H1 (cell line): ENCODE measurements around the gene H6PD. TPM values are rescaled to one million over a fixed set of nuclear protein-coding genes. Genes with fewer than 3 reads are reported as not detected.

Source experiments
- CTCF ChIA-PET: fragments of 300-600 bp; sonication (Branson Sonifier 250); formaldehyde crosslinking; loops from one replicate; lab custom pipeline; 2021; ENCODE audit not compliant: partially characterized antibody; lab: Charles Lee
- POLR2A ChIA-PET: fragments of 300-600 bp; sonication (Branson Sonifier 250); formaldehyde crosslinking; loops from one replicate; lab custom pipeline; 2021; ENCODE audit warnings: inconsistent platforms; ENCODE audit not compliant: partially characterized antibody; lab: Charles Lee
- DNase-seq, 2 experiments: peaks; one replicate each; pipeline versions ENCODE4 v3.0.0 to v3.0.0-alpha.2; 2010 to 2022; ENCODE audit warnings: low spot score in 2 of 2, low read depth in 1 of 2, mixed read lengths in 1 of 2
- FAIRE-seq: peaks from 2 replicates; lab custom pipeline; 2011; peaks lifted over from hg19 to GRCh38; lab: Jason Lieb, UNC
- H2AFZ ChIP-seq: 2 replicates; pipeline ENCODE4 v1.8.1; 2012; ENCODE audit warnings: low read length, inconsistent platforms
- H2AK5ac ChIP-seq: 2 replicates; pipeline ENCODE4 v1.6.1; 2013; ENCODE audit warnings: low read depth, low read length
- H2BK120ac ChIP-seq: replicated peaks from 2 replicates; pipeline ENCODE3; 2013; ENCODE audit warnings: low read depth, low read length, inconsistent platforms
- H2BK12ac ChIP-seq: 2 replicates; pipeline ENCODE4 v1.6.1; 2013; ENCODE audit warnings: low read depth, low read length
- H2BK15ac ChIP-seq: 2 replicates; pipeline ENCODE4 v1.6.1; 2013; ENCODE audit warnings: low read length
- H2BK20ac ChIP-seq: 2 replicates; pipeline ENCODE4 v1.6.1; 2013; ENCODE audit warnings: low read length
- H2BK5ac ChIP-seq: 2 replicates; pipeline ENCODE4 v1.6.1; 2013; ENCODE audit warnings: low read depth, low read length
- H3K14ac ChIP-seq: 2 replicates; pipeline ENCODE4 v1.6.1; 2013; ENCODE audit warnings: inconsistent platforms; ENCODE audit not compliant: insufficient read length
- H3K18ac ChIP-seq: 2 replicates; pipeline ENCODE4 v1.6.1; 2013; ENCODE audit warnings: low read length; ENCODE audit errors: extremely low read depth
- H3K23ac ChIP-seq: 2 replicates; pipeline ENCODE4 v1.6.1; 2013; ENCODE audit warnings: inconsistent platforms; ENCODE audit not compliant: insufficient read length
- H3K23me2 ChIP-seq: 2 replicates; pipeline ENCODE4 v1.6.1; 2013; ENCODE audit warnings: low read depth, low read length
- H3K27ac ChIP-seq: 2 replicates; pipeline ENCODE4 v1.6.1; 2011; ENCODE audit warnings: low read depth, low read length, inconsistent platforms
- H3K27me3 ChIP-seq, 4 experiments: replicated peaks in 1 of 4; 1 replicate in 1 of 4; 2 replicates in 3 of 4; pipeline versions ENCODE4 v1.6.1 to v1.8.1; 2011 to 2013; ENCODE audit warnings: low read length in 3 of 4, mild to moderate bottlenecking in 3 of 4, inconsistent platforms in 2 of 4, mixed read lengths in 2 of 4, moderate library complexity in 1 of 4; ENCODE audit not compliant: control insufficient read depth in 3 of 4, insufficient read depth in 3 of 4; ENCODE audit errors: extremely low read depth in 1 of 4
- H3K36me3 ChIP-seq, 4 experiments: 2 replicates each; pipeline versions ENCODE4 v1.6.1 to v1.8.1; 2011 to 2013; ENCODE audit warnings: mild to moderate bottlenecking in 4 of 4, low read length in 3 of 4, moderate library complexity in 2 of 4, control low read depth in 1 of 4, inconsistent platforms in 1 of 4; ENCODE audit not compliant: insufficient read depth in 4 of 4, control insufficient read depth in 2 of 4
- H3K4ac ChIP-seq: replicated peaks from 2 replicates; pipeline ENCODE3; 2013; ENCODE audit warnings: low read length, low read depth, mixed read lengths, inconsistent platforms; ENCODE audit not compliant: insufficient read length
- H3K4me1 ChIP-seq, 4 experiments: replicated peaks in 1 of 4; 1 replicate in 1 of 4; 2 replicates in 3 of 4; pipeline versions ENCODE4 v1.6.1 to v1.8.1; 2011 to 2013; ENCODE audit warnings: low read length in 3 of 4, inconsistent platforms in 2 of 4, mixed read lengths in 1 of 4; ENCODE audit not compliant: insufficient read depth in 4 of 4, control insufficient read depth in 3 of 4
- H3K4me2 ChIP-seq, 2 experiments: 2 replicates each; pipeline versions ENCODE4 v1.6.1 to v1.8.1; 2011 to 2013; ENCODE audit warnings: low read depth in 2 of 2, low read length in 2 of 2, control low read depth in 1 of 2, inconsistent platforms in 1 of 2, mild to moderate bottlenecking in 1 of 2; ENCODE audit not compliant: insufficient read depth in 1 of 2
- H3K4me3 ChIP-seq, 4 experiments: fragments of 200-600, 300-600 bp in 1 of 4; sonication (generic), shearing (Covaris generic), sonication (Bioruptor Twin) in 1 of 4; 2 replicates each; pipeline versions ENCODE4 v1.5.1 to v1.8.1; 2011 to 2016; ENCODE audit warnings: low read length in 4 of 4, low read depth in 3 of 4, control low read depth in 2 of 4, inconsistent platforms in 2 of 4, mild to moderate bottlenecking in 2 of 4, mixed read lengths in 1 of 4, moderate library complexity in 1 of 4; ENCODE audit not compliant: insufficient read depth in 2 of 4; ENCODE audit errors: extremely low read depth in 1 of 4
- H3K56ac ChIP-seq: replicated peaks from 2 replicates; pipeline ENCODE3; 2013; ENCODE audit warnings: low read depth, mild to moderate bottlenecking, mixed read lengths, low read length, inconsistent platforms; ENCODE audit not compliant: insufficient read length
- H3K79me1 ChIP-seq: 2 replicates; pipeline ENCODE4 v1.6.1; 2013; ENCODE audit warnings: low read depth, low read length, control low read depth
- H3K79me2 ChIP-seq, 2 experiments: 2 replicates each; pipeline versions ENCODE4 v1.6.1 to v1.8.1; 2012 to 2013; ENCODE audit warnings: low read length in 2 of 2, mild to moderate bottlenecking in 2 of 2, inconsistent platforms in 1 of 2; ENCODE audit not compliant: insufficient read depth in 2 of 2, control insufficient read depth in 1 of 2
- H3K9ac ChIP-seq, 4 experiments: replicated peaks in 1 of 4; 1 replicate in 1 of 4; 2 replicates in 3 of 4; pipeline versions ENCODE4 v1.6.1 to v1.8.1; 2011 to 2013; ENCODE audit warnings: low read depth in 3 of 4, low read length in 3 of 4, control low read depth in 2 of 4, mild to moderate bottlenecking in 2 of 4, moderate library complexity in 2 of 4, inconsistent platforms in 1 of 4; ENCODE audit errors: extremely low read depth in 1 of 4
- H3K9me3 ChIP-seq, 2 experiments: 2 replicates each; pipeline versions ENCODE4 v1.6.1 to v1.8.1; 2012 to 2013; ENCODE audit warnings: mild to moderate bottlenecking in 2 of 2, moderate library complexity in 2 of 2, control low read depth in 1 of 2, inconsistent platforms in 1 of 2, low read depth in 1 of 2, low read length in 1 of 2, mixed read lengths in 1 of 2; ENCODE audit not compliant: insufficient read depth in 2 of 2
- H4K20me1 ChIP-seq, 2 experiments: replicated peaks in 1 of 2; 2 replicates each; pipeline versions ENCODE3 to v1.8.1; 2011 to 2013; ENCODE audit warnings: inconsistent platforms in 2 of 2, low read length in 2 of 2, mild to moderate bottlenecking in 1 of 2; ENCODE audit not compliant: insufficient read depth in 2 of 2, control insufficient read depth in 1 of 2
- H4K5ac ChIP-seq: 2 replicates; pipeline ENCODE4 v1.6.1; 2013; ENCODE audit warnings: low read length, low read depth, mixed read lengths, inconsistent platforms; ENCODE audit not compliant: insufficient read length
- H4K8ac ChIP-seq: 2 replicates; pipeline ENCODE4 v1.8.0; 2013; ENCODE audit warnings: mild to moderate bottlenecking, moderate library complexity, low read length, inconsistent platforms; ENCODE audit not compliant: insufficient read depth; ENCODE audit errors: extremely low read depth
- H4K91ac ChIP-seq: replicated peaks from 2 replicates; pipeline ENCODE3; 2013; ENCODE audit warnings: low read length, mixed read lengths, inconsistent platforms; ENCODE audit not compliant: insufficient read length
- CREB1 ChIP-seq: IDR thresholded peaks from 2 replicates; pipeline ENCODE4 v1.6.1; 2012; ENCODE audit warnings: inconsistent platforms
- CTBP2 ChIP-seq: IDR thresholded peaks from 2 replicates; pipeline ENCODE4 v1.7.0; 2011; ENCODE audit warnings: borderline replicate concordance, mild to moderate bottlenecking, moderate library complexity, mixed read lengths, low read length; ENCODE audit not compliant: insufficient read depth, insufficient read length
- CTCF ChIP-seq, 3 experiments: IDR thresholded peaks; 1 replicate in 2 of 3; 2 replicates in 1 of 3; pipeline versions ENCODE4 v1.5.1 to v1.6.1; 2011; ENCODE audit warnings: low read length in 3 of 3, mild to moderate bottlenecking in 3 of 3, inconsistent platforms in 2 of 3, low read depth in 1 of 3, moderate library complexity in 1 of 3; ENCODE audit not compliant: insufficient read depth in 1 of 3; ENCODE audit errors: control extremely low read depth in 1 of 3
- EZH2 ChIP-seq: fragments of 200-600 bp; sonication (generic); IDR thresholded peaks from 2 replicates; pipeline ENCODE4 v1.7.1; 2012; ENCODE audit warnings: low read depth, mild to moderate bottlenecking, moderate library complexity, low read length, inconsistent platforms; ENCODE audit not compliant: severe bottlenecking
- GTF2F1 ChIP-seq: IDR thresholded peaks from 2 replicates; pipeline ENCODE4 v1.6.1; 2012; ENCODE audit warnings: low read depth, low read length, improper control_type of control experiment, borderline replicate concordance
- PHF8 ChIP-seq: fragments of 200-600 bp; sonication (generic); conservative IDR thresholded peaks from 2 replicates; pipeline ENCODE4 v1.7.1; 2012; ENCODE audit warnings: low read depth, mild to moderate bottlenecking, inconsistent platforms, low read length, moderate library complexity
- WGBS, 2 experiments: shearing (Covaris generic) in 1 of 2; methylation state at CpG; one replicate each; pipeline versions ENCODE4 v1.1.6 to v1.1.7; 2013 to 2015; ENCODE audit warnings: low lambda C conversion rate in 2 of 2, mixed read lengths in 2 of 2, inconsistent platforms in 1 of 2, low coverage in 1 of 2, missing lambda C conversion rate in 1 of 2; ENCODE audit not compliant: insufficient replicate concordance in 2 of 2, insufficient coverage in 1 of 2, insufficient read length in 1 of 2; ENCODE audit errors: extremely low coverage in 1 of 2, missing lambda C conversion rate in 1 of 2; 5-methylcytosine and 5-hydroxymethylcytosine counted together
- polyA plus RNA-seq, 7 experiments: library from polyadenylated mRNA; depleted of rRNA in 3 of 7; stranded (reverse) in 5 of 7; unstranded in 2 of 7; fragments of >200 nt in 5 of 7; fragments of 200-250 nt in 2 of 7; gene quantifications; 1 replicate in 5 of 7; 2 replicates in 1 of 7; 4 replicates in 1 of 7; pipeline versions ENCODE4 v1.2.1 to v1.2.3, GENCODE V29; 2011 to 2013; ENCODE audit warnings: missing spikeins in 2 of 7, mixed read lengths in 2 of 7
- total RNA-seq: library from RNA; stranded (reverse); fragmentation: NEBNext Ultra II Directional; extraction: Animal tissue kit (Norgen Biotek cat#: 25700); gene quantifications from 2 replicates; pipeline ENCODE4 v1.2.1, GENCODE V29; 2021

H6PD gene
- total and polyA plus RNA-seq, 2 of the 8 experiments (the other 6 are each of a cell fraction or from before 2014, with no cell fraction given): 3.6 to 3.8 TPM

DNA sequence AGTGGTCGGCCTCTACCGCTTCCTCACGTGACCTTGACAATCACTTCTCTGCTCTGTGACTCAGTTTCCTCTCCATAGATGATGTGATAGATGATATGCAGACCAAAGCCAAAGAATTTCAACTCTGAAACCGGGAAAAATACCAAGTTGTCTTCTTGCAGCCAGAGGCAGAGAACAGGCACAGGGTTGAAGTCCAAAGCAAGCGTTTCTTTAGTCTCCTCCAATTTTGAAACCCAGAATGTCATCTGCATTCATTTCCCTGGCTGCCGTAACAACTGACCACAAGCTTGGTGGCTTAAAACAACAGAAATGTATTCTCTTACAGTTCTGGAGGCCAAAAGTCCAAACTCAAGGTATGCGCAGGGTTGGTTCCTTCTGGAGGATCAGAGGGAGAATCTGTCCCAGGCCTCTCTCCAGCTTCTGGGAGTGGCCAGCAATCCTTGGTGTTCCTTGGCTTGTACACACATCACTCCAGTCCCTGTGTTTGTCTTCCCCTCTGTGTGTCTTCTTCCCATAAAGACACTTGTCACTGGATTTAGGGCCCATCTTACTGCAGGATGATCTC, 30.3 kb upstream of the H6PD start:
- Histone ChIP-seq H3K23me2 (peaks cover 7% of the 10 kb centered on the region; the same call in 1 of the 2 replicates), H3K23ac (no peak overlapping the region), H2BK12ac (no peak overlapping the region), H3K27ac (no peak overlapping the region), H3K4me1 (peaks cover 0 to 11% (median 3%) of the 10 kb centered on the region in 4 experiments; a peak in 6 of 7 replicates), H3K14ac (no peak overlapping the region), H3K4me2 (no peak overlapping the region), H3K56ac (no peak overlapping the region), H4K8ac (no peak overlapping the region), H2BK15ac (no peak overlapping the region), H3K4me3 (no peak overlapping the region), H4K91ac (no peak overlapping the region), H2AFZ (no peak overlapping the region), H2BK120ac (no peak overlapping the region), H2AK5ac (no peak overlapping the region), H4K20me1 (peaks cover 1 to 3% of the 10 kb centered on the region in 2 experiments), H2BK5ac (no peak overlapping the region), H3K36me3 (no peaks in the 10 kb centered on the region), H2BK20ac (no peak overlapping the region), H3K9ac (no peak overlapping the region), H3K79me2 (no peaks in the 10 kb centered on the region), H3K27me3 (peaks cover 27 to 55% (median 45%) of the 10 kb centered on the region in 4 experiments), H3K4ac (no peak overlapping the region), H3K9me3 (no peaks in the 10 kb centered on the region; a peak in 1 of 4 replicates), H3K18ac (no peak overlapping the region), H3K79me1 (no peaks in the 10 kb centered on the region), H4K5ac (no peak overlapping the region)
- FAIRE-seq (no peak), DNase-seq (no peak)
- WGBS, 2 experiments: 86% methylated on average over 7 of the region's 7 CpGs; no CpG with 5 or more reads in 1 of the 2 experiments
- ChIA-PET CTCF (interaction anchor here (1.3 to 1.4 kb wide), 2 partner anchors 21 to 93 kb away, joined by 3 read pairs; no protein-coding TSS in a partner anchor), POLR2A (no interaction called here)
- TF ChIP-seq CREB1: no peak
- no peak for TF ChIP-seq GTF2F1
- TF ChIP-seq CTBP2: no peak
- TF ChIP-seq CTCF (IDR thresholded peaks at IDR 0.05; ENCODE audit: control extremely low read depth in 1 of 3, insufficient read depth in 1 of 3, low read depth in 1 of 3, low read length in 3 of 3): no peak
- TF ChIP-seq EZH2: no peak
- TF ChIP-seq PHF8: no peak
